Measurements from ENCODE around the gene BCL6B. TPM values are rescaled to one million over a fixed set of nuclear protein-coding genes. Genes with fewer than 3 reads are reported as not detected.
"Not testable (repeated sequence)": the region's sequence is repeated elsewhere in the genome, so short reads cannot be mapped to it uniquely, and the experiment has no call there.

The BCL6B gene
- total RNA-seq, 4 donors from 2014 or later, result 1.9 to 8.1 (median 3.2) TPM

- WGBS, 2 donors, result 67 to 69% methylated on average over 6 of the region's 6 CpGs
- H3K4me3 ChIP-seq, result no peak overlapping the region
- H3K9me3 ChIP-seq, result no peaks in the 10 kb centered on the region
- no peaks in the 10 kb centered on the region for H3K36me3 ChIP-seq
- DNase-seq (ENCODE audit: low spot score in 2 of 2), result no peak
- H3K27me3 ChIP-seq, result peaks cover 0 to 43% of the 10 kb centered on the region in 2 donors
- H3K4me1 ChIP-seq, result peaks cover 0 to 22% (median 7%) of the 10 kb centered on the region in 4 donors
- H3K27ac ChIP-seq, result no peak overlapping the region
- TF ChIP-seq CTCF (IDR thresholded peaks at IDR 0.05) (no peak), EP300 (IDR thresholded peaks at IDR 0.05) (no peak), POLR2A (IDR thresholded peaks at IDR 0.05) (no peak)
Observed at GRCh38 chr17:7048968-7049367, 26.1 kb downstream of the BCL6B start.

GRCh38 chr17:7050583-7050982 is 27.7 kb downstream of the BCL6B start:
- H3K4me1 ChIP-seq, result peaks cover 0 to 19% (median 6%) of the 10 kb centered on the region in 4 donors
- not testable (repeated sequence) for DNase-seq (ENCODE audit: low spot score in 2 of 2); H3K9me3 ChIP-seq; H3K36me3 ChIP-seq; H3K27ac ChIP-seq; H3K4me3 ChIP-seq
- 82% methylated on average over 9 of the region's 9 CpGs for whole genome bisulfite sequencing, 2 donors
- peaks cover 0 to 33% of the 10 kb centered on the region in 2 donors for H3K27me3 ChIP-seq

GRCh38 chr17:7056386-7056785 is 33.5 kb downstream of the BCL6B start:
- Histone ChIP-seq H3K4me1 (no peaks in the 10 kb centered on the region), H3K36me3 (no peaks in the 10 kb centered on the region), H3K4me3 (no peak overlapping the region), H3K27ac (no peak overlapping the region), H3K27me3 (no peaks in the 10 kb centered on the region), H3K9me3 (no peaks in the 10 kb centered on the region)
- 80 to 83% methylated on average over 4 of the region's 4 CpGs for WGBS, 2 donors
- TF ChIP-seq CTCF (IDR thresholded peaks at IDR 0.05), result no peak
- TF ChIP-seq EP300 (IDR thresholded peaks at IDR 0.05), result no peak
- no peak for TF ChIP-seq POLR2A (IDR thresholded peaks at IDR 0.05)
- DNase-seq (ENCODE audit: low spot score in 2 of 2), result no peak

GRCh38 chr17:7058831-7059447 is 36.1 kb downstream of the BCL6B start:
- Histone ChIP-seq H3K4me3 (no peak overlapping the region), H3K4me1 (no peaks in the 10 kb centered on the region), H3K27ac (no peak overlapping the region), H3K27me3 (no peaks in the 10 kb centered on the region), H3K9me3 (no peaks in the 10 kb centered on the region), H3K36me3 (no peaks in the 10 kb centered on the region)
- no peak for DNase-seq (ENCODE audit: low spot score in 2 of 2)
- TF ChIP-seq EP300 (IDR thresholded peaks at IDR 0.05) (no peak), POLR2A (IDR thresholded peaks at IDR 0.05) (no peak), CTCF (IDR thresholded peaks at IDR 0.05) (no peak)
- 52 to 65% methylated on average over 7 of the region's 7 CpGs for WGBS, 2 donors

GRCh38 chr17:7060165-7060891 is 37.5 kb downstream of the BCL6B start:
- no peaks in the 10 kb centered on the region for H3K4me1 ChIP-seq
- H3K4me3 ChIP-seq, result no peak overlapping the region
- WGBS, 2 donors, result 49 to 53% methylated on average over 6 of the region's 6 CpGs
- no peaks in the 10 kb centered on the region for H3K27me3 ChIP-seq
- TF ChIP-seq EP300 (IDR thresholded peaks at IDR 0.05) (peak in 1 of 2 donors; percentile 37), POLR2A (IDR thresholded peaks at IDR 0.05) (no peak)
- no peaks in the 10 kb centered on the region for H3K9me3 ChIP-seq
- H3K27ac ChIP-seq, result no peak overlapping the region
- no peak for DNase-seq (ENCODE audit: low spot score in 2 of 2)
- H3K36me3 ChIP-seq, result no peaks in the 10 kb centered on the region

- no peak for DNase-seq (ENCODE audit: low spot score in 2 of 2)
- H3K4me1 ChIP-seq, result no peaks in the 10 kb centered on the region
- H3K27ac ChIP-seq, result no peak overlapping the region
- TF ChIP-seq EP300 (IDR thresholded peaks at IDR 0.05), result no peak
- TF ChIP-seq POLR2A (IDR thresholded peaks at IDR 0.05), result no peak
- TF ChIP-seq CTCF (IDR thresholded peaks at IDR 0.05), result no peak
- H3K27me3 ChIP-seq, result no peaks in the 10 kb centered on the region
- peaks cover 0 to 13% (median 1%) of the 10 kb centered on the region in 4 donors for H3K9me3 ChIP-seq
- peaks cover 0 to 6% (median 0%) of the 10 kb centered on the region in 3 donors for H3K36me3 ChIP-seq
- no peak overlapping the region for H3K4me3 ChIP-seq
- 59 to 66% methylated on average over 6 of the region's 6 CpGs for WGBS, 2 donors
Observed at GRCh38 chr17:7063518-7064094, 40.8 kb downstream of the BCL6B start.
